Stomach (tissue), 9 donors: ENCODE measurements around the gene FADS6. TPM values are rescaled to one million over a fixed set of nuclear protein-coding genes. Genes with fewer than 3 reads are reported as not detected.

Experiments
- DNase-seq, 2 donors: peaks; one replicate each; pipeline versions ENCODE4 v3.0.0 to v3.0.0-alpha.2; 2013 to 2019
- H3K27ac ChIP-seq, 5 donors: fragments of 200-600 bp in 4 of 5; sonication (generic) in 4 of 5; one replicate each; pipeline ENCODE4 v1.5.1; 2013 to 2019; ENCODE audit warnings: mild to moderate bottlenecking in 1 of 5, moderate library complexity in 1 of 5
- H3K27me3 ChIP-seq, 3 donors: fragments of 200-600 bp; sonication (generic); one replicate each; pipeline ENCODE4 v1.5.1; 2017 to 2019; ENCODE audit warnings: mixed run types in 1 of 3
- H3K36me3 ChIP-seq, 4 donors: fragments of 200-600 bp; sonication (generic); 1 replicate in 3 of 4; 2 replicates in 1 of 4; pipeline ENCODE4 v1.5.1; 2016 to 2019
- H3K4me1 ChIP-seq, 4 donors: fragments of 200-600 bp; sonication (generic); one replicate each; pipeline ENCODE4 v1.5.1; 2016 to 2019
- H3K4me3 ChIP-seq, 4 donors: fragments of 200-600 bp; sonication (generic) in 3 of 4; one replicate each; pipeline ENCODE4 v1.5.1; 2016 to 2019; ENCODE audit warnings: mild to moderate bottlenecking in 1 of 4
- H3K9me3 ChIP-seq, 4 donors: fragments of 200-600 bp; sonication (generic); one replicate each; pipeline ENCODE4 v1.5.1; 2016 to 2019
- EP300 ChIP-seq: sonication (generic); formaldehyde crosslinking; IDR thresholded peaks from one replicate; pipeline ENCODE4 v1.6.1; 2017; ENCODE audit warnings: antibody characterized with exemption
- POLR2A ChIP-seq, 4 donors: fragments of 450-650 bp; IDR thresholded peaks; one replicate each; pipeline ENCODE4 v1.6.1; 2016; ENCODE audit warnings: antibody characterized with exemption in 4 of 4, control low read depth in 2 of 4, mild to moderate bottlenecking in 1 of 4, moderate library complexity in 1 of 4
- POLR2AphosphoS5 ChIP-seq, 3 donors: sonication (generic); formaldehyde crosslinking; IDR thresholded peaks; one replicate each; pipeline ENCODE4 v1.6.1; 2016; ENCODE audit warnings: antibody characterized with exemption in 3 of 3
- WGBS, 5 donors: extraction: QIAGEN DNeasy Blood & Tissue Kit in 3 of 5; methylation state at CpG; one replicate each; pipeline versions ENCODE4 v1.1.5 to v1.1.7; 2013 to 2018; 5-methylcytosine and 5-hydroxymethylcytosine counted together
- intact Hi-C: fragments of 100-400 bp; cut with DNase I; formaldehyde crosslinking; loops from one replicate; pipeline ENCODE4 v1.15.1; 2023; ENCODE audit warnings: low total_unique reads
- polyA plus RNA-seq, 3 donors: library from polyadenylated mRNA; stranded (reverse); fragments of 200-250 nt; gene quantifications; one replicate each; pipeline ENCODE4 v1.2.3, GENCODE V29; 2013
- total RNA-seq, 5 donors: library from RNA; depleted of rRNA; stranded (reverse); fragments of >200 nt; gene quantifications; one replicate each; pipeline versions ENCODE4 v1.1.0 to v1.2.3, GENCODE V29; 2014 to 2016
- TF ChIP-seq, protein P1 (sequence below), 7 experiments: fragments of 450-650 bp in 4 of 7; fragments of 200-600 bp in 3 of 7; sonication (generic) in 3 of 7; IDR thresholded peaks; one replicate each; pipeline ENCODE4 v1.5.1; 2016 to 2019; ENCODE audit warnings: antibody characterized with exemption in 7 of 7, control low read depth in 2 of 7, mild to moderate bottlenecking in 1 of 7
- donor health status: healthy with polysubstance abuse.
- donor health status: Bipolar disorder and iron deficiency.
- donor health status: healthy.

Gene FADS6
- total and polyA plus RNA-seq, 8 donors: 0.50 to 1.8 TPM; not detected in 6

DNA sequence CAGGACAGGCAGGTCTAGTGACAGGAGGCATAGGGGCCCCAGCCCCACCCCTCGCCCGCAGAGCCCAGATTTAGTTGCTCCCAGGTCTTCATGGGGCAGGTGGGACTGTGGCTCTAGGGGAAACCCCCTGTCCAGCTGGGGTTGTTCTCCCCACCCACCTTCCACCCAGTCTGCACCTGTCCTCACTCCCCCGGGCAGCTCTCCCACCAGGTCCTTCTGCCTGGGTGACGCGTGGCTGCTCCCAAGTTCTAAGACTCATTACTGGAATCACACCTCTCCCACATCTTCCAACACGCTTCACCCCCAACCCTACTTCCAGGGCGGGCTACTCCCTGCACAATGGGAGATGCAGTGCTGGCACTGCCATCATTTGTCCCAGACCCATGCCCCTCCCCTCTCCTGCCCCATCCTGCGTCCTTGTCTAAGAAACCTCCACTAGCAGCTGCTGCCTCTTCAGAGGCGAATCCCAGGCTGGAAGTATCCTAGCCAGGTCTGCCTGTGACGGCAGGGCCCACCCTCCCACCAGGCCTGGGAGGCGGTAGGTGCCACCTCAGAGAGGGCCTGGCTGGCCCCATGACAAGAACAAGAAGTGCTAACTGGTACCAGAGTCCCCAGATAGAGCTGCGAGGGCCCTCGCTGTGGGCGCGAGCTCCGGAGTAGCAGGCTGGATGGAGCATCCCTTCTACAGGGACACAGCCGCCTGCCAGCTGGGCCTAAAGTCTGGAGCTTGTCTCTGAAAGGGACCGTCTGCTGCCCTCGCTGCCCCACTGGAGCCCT, 56.6 kb downstream of the FADS6 start:
- TF ChIP-seq POLR2A (IDR thresholded peaks at IDR 0.05) (no peak), POLR2AphosphoS5 (IDR thresholded peaks at IDR 0.05) (no peak)
- TF ChIP-seq, protein P1, sequence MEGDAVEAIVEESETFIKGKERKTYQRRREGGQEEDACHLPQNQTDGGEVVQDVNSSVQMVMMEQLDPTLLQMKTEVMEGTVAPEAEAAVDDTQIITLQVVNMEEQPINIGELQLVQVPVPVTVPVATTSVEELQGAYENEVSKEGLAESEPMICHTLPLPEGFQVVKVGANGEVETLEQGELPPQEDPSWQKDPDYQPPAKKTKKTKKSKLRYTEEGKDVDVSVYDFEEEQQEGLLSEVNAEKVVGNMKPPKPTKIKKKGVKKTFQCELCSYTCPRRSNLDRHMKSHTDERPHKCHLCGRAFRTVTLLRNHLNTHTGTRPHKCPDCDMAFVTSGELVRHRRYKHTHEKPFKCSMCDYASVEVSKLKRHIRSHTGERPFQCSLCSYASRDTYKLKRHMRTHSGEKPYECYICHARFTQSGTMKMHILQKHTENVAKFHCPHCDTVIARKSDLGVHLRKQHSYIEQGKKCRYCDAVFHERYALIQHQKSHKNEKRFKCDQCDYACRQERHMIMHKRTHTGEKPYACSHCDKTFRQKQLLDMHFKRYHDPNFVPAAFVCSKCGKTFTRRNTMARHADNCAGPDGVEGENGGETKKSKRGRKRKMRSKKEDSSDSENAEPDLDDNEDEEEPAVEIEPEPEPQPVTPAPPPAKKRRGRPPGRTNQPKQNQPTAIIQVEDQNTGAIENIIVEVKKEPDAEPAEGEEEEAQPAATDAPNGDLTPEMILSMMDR (IDR thresholded peaks at IDR 0.05): no peak

DNA sequence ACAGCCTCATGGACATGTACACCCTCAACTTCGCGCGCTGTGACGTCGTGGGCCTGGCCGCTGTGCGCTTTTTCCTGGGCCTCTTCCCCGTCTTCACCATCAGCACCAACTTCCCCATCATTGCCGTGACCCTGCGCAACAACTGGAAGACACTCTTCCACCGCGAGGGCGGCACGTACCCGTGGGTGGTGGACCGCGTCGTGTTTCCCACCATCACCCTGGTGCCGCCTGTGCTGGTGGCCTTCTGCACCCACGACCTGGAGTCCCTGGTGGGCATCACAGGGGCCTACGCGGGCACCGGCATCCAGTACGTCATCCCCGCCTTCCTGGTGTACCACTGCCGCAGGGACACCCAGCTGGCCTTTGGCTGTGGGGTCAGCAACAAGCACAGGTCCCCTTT, 57.2 kb downstream of the FADS6 start:
- peaks cover 0 to 10% (median 7%) of the 10 kb centered on the region in 4 donors for H3K4me1 ChIP-seq
- WGBS, 5 donors: 94 to 97% (median 96%) methylated on average over 26 of the region's 26 CpGs
- no peak overlapping the region for H3K27ac ChIP-seq
- H3K27me3 ChIP-seq: no peaks in the 10 kb centered on the region
- H3K9me3 ChIP-seq: no peaks in the 10 kb centered on the region
- peaks cover 0 to 44% (median 37%) of the 10 kb centered on the region in 4 donors for H3K36me3 ChIP-seq
- intact Hi-C loops: no loop called here
- DNase-seq: no peak
- no peak for TF ChIP-seq POLR2A (IDR thresholded peaks at IDR 0.05)
- TF ChIP-seq POLR2AphosphoS5 (IDR thresholded peaks at IDR 0.05): no peak
- TF ChIP-seq EP300: no peak
- TF ChIP-seq, protein P1 (IDR thresholded peaks at IDR 0.05): no peak
- H3K4me3 ChIP-seq: no peak overlapping the region

More for the DNA sequence above, 56.6 kb downstream of the FADS6 start:
- intact Hi-C loops: no loop called here
- H3K36me3 ChIP-seq: peaks cover 0 to 44% (median 37%) of the 10 kb centered on the region in 4 donors
- H3K4me1 ChIP-seq: peaks cover 4 to 17% (median 13%) of the 10 kb centered on the region in 4 donors
- no peak for DNase-seq
- no peak overlapping the region for H3K4me3 ChIP-seq
- H3K9me3 ChIP-seq: no peaks in the 10 kb centered on the region
- no peak overlapping the region for H3K27ac ChIP-seq
- WGBS, 5 donors: 90 to 97% (median 96%) methylated on average over 12 to 19 of the region's 19 CpGs
- no peaks in the 10 kb centered on the region for H3K27me3 ChIP-seq

DNA sequence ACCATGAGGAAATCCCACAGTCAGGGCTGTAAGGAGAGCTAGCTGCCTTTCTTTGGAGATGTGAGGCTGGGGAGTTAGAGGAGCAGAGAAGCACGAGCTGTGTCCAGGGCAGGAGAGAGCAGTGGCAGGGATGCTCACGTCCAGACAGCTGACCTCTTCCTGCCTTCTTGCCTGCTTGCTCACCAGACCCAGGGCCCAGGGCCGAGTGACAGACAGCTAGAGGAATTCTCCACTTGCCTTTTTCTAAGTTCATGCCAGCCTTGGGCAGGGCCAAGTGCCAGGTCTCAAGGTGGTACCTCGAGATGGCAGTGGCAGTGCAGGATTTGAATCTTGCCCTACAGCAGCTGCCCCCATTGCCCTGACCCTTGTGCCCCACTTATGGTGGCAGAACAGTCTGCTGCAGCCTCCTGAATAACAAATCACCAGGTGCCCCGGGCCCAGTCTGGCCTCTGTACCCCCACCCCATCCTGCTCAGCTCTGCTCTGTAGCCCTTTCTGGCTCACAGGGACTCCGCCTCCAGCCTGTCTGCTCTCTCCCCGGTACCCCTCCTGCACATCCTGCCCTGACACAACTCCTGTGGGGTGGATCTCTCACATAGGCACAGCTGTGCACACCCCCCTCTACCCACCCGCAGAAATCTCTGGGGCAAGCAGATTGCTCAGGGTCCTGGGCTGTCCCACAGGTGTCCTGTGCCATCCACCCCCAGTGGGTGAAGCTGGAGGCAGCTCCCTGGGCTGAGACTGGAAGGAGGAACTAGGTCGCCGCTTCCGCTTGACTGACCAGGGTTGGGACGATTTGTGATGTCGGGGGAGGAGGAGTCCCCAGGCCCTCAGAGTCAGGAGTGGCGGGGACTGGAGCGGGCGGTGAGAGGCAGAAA, 59.7 kb downstream of the FADS6 start:
- Histone ChIP-seq H3K9me3 (no peaks in the 10 kb centered on the region), H3K27me3 (no peaks in the 10 kb centered on the region), H3K4me3 (no peak overlapping the region), H3K4me1 (no peaks in the 10 kb centered on the region), H3K36me3 (peaks cover 0 to 60% (median 54%) of the 10 kb centered on the region in 4 donors), H3K27ac (no peak overlapping the region)
- no peak for DNase-seq
- no peak for TF ChIP-seq POLR2A (IDR thresholded peaks at IDR 0.05)
- no peak for TF ChIP-seq POLR2AphosphoS5 (IDR thresholded peaks at IDR 0.05)
- TF ChIP-seq EP300: no peak
- TF ChIP-seq, protein P1 (IDR thresholded peaks at IDR 0.05): no peak
- 73 to 82% (median 78%) methylated on average over 15 to 16 of the region's 16 CpGs for WGBS, 5 donors
- intact Hi-C loops: no loop called here

DNA sequence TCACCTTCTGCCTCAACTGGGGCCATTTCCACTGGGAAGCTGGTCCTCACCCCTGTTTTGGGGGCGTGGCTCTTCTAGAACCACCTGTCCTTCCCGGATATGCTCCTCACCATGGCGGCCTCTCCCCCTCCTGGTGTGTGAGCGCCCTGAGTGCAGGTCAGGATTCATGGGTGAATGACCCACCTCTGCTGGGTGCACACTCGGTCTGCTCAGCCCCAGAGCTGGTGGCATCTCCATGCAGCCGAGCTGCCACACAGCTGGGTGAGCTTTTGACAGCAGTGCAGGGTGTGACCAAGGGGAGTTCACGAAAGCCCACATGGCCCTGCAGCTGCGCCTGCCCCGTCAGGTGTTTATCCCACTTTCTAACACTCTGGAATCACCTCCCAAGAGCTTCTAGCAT, 61.0 kb downstream of the FADS6 start:
- 81 to 91% (median 88%) methylated on average over 9 of the region's 9 CpGs for WGBS, 5 donors
- TF ChIP-seq POLR2A (IDR thresholded peaks at IDR 0.05) (no peak), EP300 (no peak), POLR2AphosphoS5 (IDR thresholded peaks at IDR 0.05) (no peak)
- TF ChIP-seq, protein P1 (IDR thresholded peaks at IDR 0.05): no peak
- Histone ChIP-seq H3K27ac (no peak overlapping the region), H3K4me3 (no peak overlapping the region), H3K36me3 (peaks cover 0 to 56% (median 49%) of the 10 kb centered on the region in 4 donors), H3K4me1 (no peaks in the 10 kb centered on the region), H3K27me3 (no peaks in the 10 kb centered on the region), H3K9me3 (no peaks in the 10 kb centered on the region)
- DNase-seq: no peak
- intact Hi-C loops: no loop called here
